K562 (cell line): ENCODE measurements around the gene DNASE1L1. TPM values are rescaled to one million over a fixed set of nuclear protein-coding genes. Genes with fewer than 3 reads are reported as not detected.
A peak's percentile ranks its signal among the peaks of the same experiment; 100 is the strongest.

Experiments used
- CC2D1A ChIP-seq: fragments of 450-650 bp; IDR thresholded peaks from 2 replicates; pipeline ENCODE4 v1.6.1; 2017; ENCODE audit warnings: mild to moderate bottlenecking
- ELF2 ChIP-seq: fragments of 250-450 bp; sonication (Bioruptor Pico); IDR thresholded peaks from 2 replicates; pipeline ENCODE4 v1.5.0; 2021; ENCODE audit warnings: mild to moderate bottlenecking
- ESRRA ChIP-seq: fragments of 450-650 bp; IDR thresholded peaks from 2 replicates; pipeline ENCODE4 v1.6.1; 2014; ENCODE audit warnings: low read depth, mild to moderate bottlenecking, moderate library complexity, borderline replicate concordance
- HMGXB4 ChIP-seq: sonication (generic); formaldehyde crosslinking; IDR thresholded peaks from 2 replicates; pipeline ENCODE4 v1.8.1; 2023; ENCODE audit warnings: mild to moderate bottlenecking, missing genetic modification reagents
- HNRNPUL1 ChIP-seq: fragments of 200-400 bp; formaldehyde crosslinking; IDR thresholded peaks from 2 replicates; pipeline ENCODE4 v1.6.1; 2017; ENCODE audit warnings: low read length
- KLF1 ChIP-seq: fragments of 450-650 bp; IDR thresholded peaks from 2 replicates; pipeline ENCODE4 v1.6.1; 2016; ENCODE audit warnings: missing genetic modification characterization, missing compliant biosample characterization
- MBD1 ChIP-seq: fragments of 250-450 bp; sonication (Bioruptor Pico); IDR thresholded peaks from 2 replicates; pipeline ENCODE4 v1.8.0; 2022; ENCODE audit warnings: inconsistent platforms
- POLR2AphosphoS5 ChIP-seq: IDR thresholded peaks from 2 replicates; pipeline ENCODE4 v1.6.1; 2011; ENCODE audit warnings: mild to moderate bottlenecking, low read depth, low read length, moderate library complexity; ENCODE audit not compliant: control insufficient read depth, insufficient read depth
- RBM22 ChIP-seq: fragments of 200-400 bp; formaldehyde crosslinking; IDR thresholded peaks from 2 replicates; pipeline ENCODE4 v1.6.1; 2018; ENCODE audit warnings: low read length, low read depth; ENCODE audit not compliant: poor library complexity, severe bottlenecking
- SETDB1 ChIP-seq: IDR thresholded peaks from one replicate; pipeline ENCODE4 v1.6.1; 2012; ENCODE audit warnings: low read length, control low read depth, inconsistent platforms
- SRSF3 ChIP-seq: fragments of 200-400 bp; formaldehyde crosslinking; IDR thresholded peaks from 2 replicates; pipeline ENCODE4 v1.6.1; 2016; ENCODE audit warnings: mild to moderate bottlenecking, low read length, moderate library complexity; ENCODE audit not compliant: insufficient read depth
- TCF7L2 ChIP-seq: fragments of 150-350 bp; IDR thresholded peaks from 2 replicates; pipeline ENCODE4 v1.6.1; 2016; ENCODE audit warnings: low read depth, mild to moderate bottlenecking, low read length, moderate library complexity
- ZBTB43 ChIP-seq: sonication (generic); formaldehyde crosslinking; IDR thresholded peaks from 2 replicates; pipeline ENCODE4 v1.8.0; 2023; ENCODE audit warnings: mild to moderate bottlenecking, missing genetic modification reagents
- ZC3H11A ChIP-seq: IDR thresholded peaks from 2 replicates; pipeline ENCODE4 v1.6.1; 2012; ENCODE audit warnings: low read depth, low read length, improper control_type of control experiment
- ZNF133 ChIP-seq: fragments of 250-450 bp; sonication (Bioruptor Pico); IDR thresholded peaks from 2 replicates; pipeline ENCODE4 v1.4.0; 2020; ENCODE audit warnings: mild to moderate bottlenecking
- ZNF134 ChIP-seq: fragments of 250-450 bp; sonication (Bioruptor Pico); conservative IDR thresholded peaks from 2 replicates; pipeline ENCODE4 v1.4.0; 2020
- ZNF217 ChIP-seq: sonication (generic); formaldehyde crosslinking; IDR thresholded peaks from 2 replicates; pipeline ENCODE4 v1.8.0; 2022; ENCODE audit warnings: mild to moderate bottlenecking, missing genetic modification reagents
- ZNF41 ChIP-seq: fragments of 250-450 bp; sonication (Bioruptor Pico); conservative IDR thresholded peaks from 2 replicates; pipeline ENCODE4 v1.4.0; 2020; ENCODE audit warnings: mild to moderate bottlenecking
- ZNF77 ChIP-seq: fragments of 250-450 bp; sonication (Bioruptor Pico); IDR thresholded peaks from 2 replicates; pipeline ENCODE4 v1.5.0; 2020
- polyA plus RNA-seq, 8 experiments: library from polyadenylated mRNA; depleted of rRNA in 4 of 8; stranded (reverse) in 5 of 8; unstranded in 3 of 8; fragments of >200 nt; fragmentation: Nextera tagmentation in 2 of 8; fragmentation: Illumina TruSeq in 1 of 8; extraction: Ambion mirVana in 2 of 8; extraction: Trizol in 1 of 8; gene quantifications; 2 replicates each; pipeline versions ENCODE4 v1.2.1 to v1.2.3, GENCODE V29; 2011 to 2014; ENCODE audit warnings: inconsistent platforms in 1 of 8, missing spikeins in 1 of 8
- total RNA-seq, 7 experiments: library from RNA; depleted of rRNA in 6 of 7; stranded (reverse); fragments of >200 nt in 6 of 7; fragmentation: Illumina TruSeq in 2 of 7; extraction: Trizol in 2 of 7; gene quantifications; 2 replicates each; pipeline versions ENCODE4 v1.2.1 to v1.2.3, GENCODE V29; 2011 to 2021; ENCODE audit warnings: low replicate concordance in 1 of 7
- TF ChIP-seq, protein P1 (sequence below): fragments of 250-450 bp; sonication (Bioruptor Pico); IDR thresholded peaks from 2 replicates; pipeline ENCODE4 v1.4.0; 2020; ENCODE audit warnings: mild to moderate bottlenecking, moderate library complexity, borderline replicate concordance

DNASE1L1 gene
- total and polyA plus RNA-seq, 9 of the 15 experiments (the other 6 are each of a cell fraction or from before 2014, with no cell fraction given) = 0.73 to 12.6 (median 7.9) TPM

DNA sequence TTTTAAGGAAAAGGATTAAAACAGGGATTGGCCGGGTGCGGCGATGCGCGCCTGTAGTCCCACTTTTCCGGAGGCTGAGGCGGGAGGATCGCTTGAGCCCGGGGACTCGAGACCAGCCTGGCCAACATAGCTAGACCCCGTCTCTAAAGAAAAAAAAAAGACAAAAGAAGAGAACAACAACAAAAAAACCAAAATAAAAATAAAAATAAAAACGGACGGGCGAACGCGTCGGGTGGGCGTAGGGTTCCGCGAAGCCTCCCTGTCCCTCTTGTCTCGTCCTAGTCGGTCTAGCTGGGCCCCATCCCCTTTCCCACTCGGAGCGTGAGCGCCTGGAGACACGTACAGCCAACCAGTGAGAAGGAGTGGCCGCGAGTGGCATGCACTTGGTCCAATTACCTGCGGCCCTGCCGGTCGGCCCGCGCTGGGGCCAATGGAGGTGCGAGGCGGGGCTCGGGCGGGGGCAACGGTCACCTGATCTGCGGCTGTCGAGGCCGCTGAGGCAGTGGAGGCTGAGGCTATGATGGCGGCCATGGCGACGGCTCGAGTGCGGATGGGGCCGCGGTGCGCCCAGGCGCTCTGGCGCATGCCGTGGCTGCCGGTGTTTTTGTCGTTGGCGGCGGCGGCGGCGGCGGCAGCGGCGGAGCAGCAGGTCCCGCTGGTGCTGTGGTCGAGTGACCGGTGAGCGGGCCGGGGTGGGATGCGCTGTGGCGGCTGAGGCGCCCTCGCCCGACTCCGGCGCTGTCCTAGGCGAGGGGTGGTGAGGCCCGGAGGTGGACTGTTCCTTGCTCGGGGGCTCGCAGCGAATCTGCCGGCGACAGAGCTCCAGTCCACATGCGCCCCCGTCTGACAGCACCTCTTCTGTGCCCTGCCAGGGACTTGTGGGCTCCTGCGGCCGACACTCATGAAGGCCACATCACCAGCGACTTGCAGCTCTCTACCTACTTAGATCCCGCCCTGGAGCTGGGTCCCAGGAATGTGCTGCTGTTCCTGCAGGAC, 19.4 kb upstream of the DNASE1L1 start, which contains the start of gene ATP6AP1 (continued):
- TF ChIP-seq, protein P1, sequence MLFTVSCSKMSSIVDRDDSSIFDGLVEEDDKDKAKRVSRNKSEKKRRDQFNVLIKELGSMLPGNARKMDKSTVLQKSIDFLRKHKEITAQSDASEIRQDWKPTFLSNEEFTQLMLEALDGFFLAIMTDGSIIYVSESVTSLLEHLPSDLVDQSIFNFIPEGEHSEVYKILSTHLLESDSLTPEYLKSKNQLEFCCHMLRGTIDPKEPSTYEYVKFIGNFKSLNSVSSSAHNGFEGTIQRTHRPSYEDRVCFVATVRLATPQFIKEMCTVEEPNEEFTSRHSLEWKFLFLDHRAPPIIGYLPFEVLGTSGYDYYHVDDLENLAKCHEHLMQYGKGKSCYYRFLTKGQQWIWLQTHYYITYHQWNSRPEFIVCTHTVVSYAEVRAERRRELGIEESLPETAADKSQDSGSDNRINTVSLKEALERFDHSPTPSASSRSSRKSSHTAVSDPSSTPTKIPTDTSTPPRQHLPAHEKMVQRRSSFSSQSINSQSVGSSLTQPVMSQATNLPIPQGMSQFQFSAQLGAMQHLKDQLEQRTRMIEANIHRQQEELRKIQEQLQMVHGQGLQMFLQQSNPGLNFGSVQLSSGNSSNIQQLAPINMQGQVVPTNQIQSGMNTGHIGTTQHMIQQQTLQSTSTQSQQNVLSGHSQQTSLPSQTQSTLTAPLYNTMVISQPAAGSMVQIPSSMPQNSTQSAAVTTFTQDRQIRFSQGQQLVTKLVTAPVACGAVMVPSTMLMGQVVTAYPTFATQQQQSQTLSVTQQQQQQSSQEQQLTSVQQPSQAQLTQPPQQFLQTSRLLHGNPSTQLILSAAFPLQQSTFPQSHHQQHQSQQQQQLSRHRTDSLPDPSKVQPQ (CRISPR knock-in tag) = no peak
- TF ChIP-seq ZNF217 (CRISPR knock-in tag) (no peak), ELF2 (no peak), SETDB1 (no peak), POLR2AphosphoS5 (no peak), ZC3H11A (no peak), ZNF133 (CRISPR knock-in tag) (no peak), ZNF134 (CRISPR knock-in tag) (no peak), TCF7L2 (no peak), RBM22 (no peak), ZBTB43 (CRISPR knock-in tag) (no peak), HMGXB4 (no peak), ESRRA (peak; percentile 30; the same call in 1 of the 2 replicates), ZNF41 (CRISPR knock-in tag) (no peak), ZNF77 (CRISPR knock-in tag) (no peak), KLF1 (tag) (no peak), HNRNPUL1 (no peak), SRSF3 (no peak), MBD1 (CRISPR knock-in tag) (no peak), CC2D1A (peak; percentile 55)
